ENCODE measurements around the gene TNNT3.
"Not testable (repeated sequence)": the region's sequence is repeated elsewhere in the genome, so short reads cannot be mapped to it uniquely, and the experiment has no call there.

TNNT3 gene

DNA sequence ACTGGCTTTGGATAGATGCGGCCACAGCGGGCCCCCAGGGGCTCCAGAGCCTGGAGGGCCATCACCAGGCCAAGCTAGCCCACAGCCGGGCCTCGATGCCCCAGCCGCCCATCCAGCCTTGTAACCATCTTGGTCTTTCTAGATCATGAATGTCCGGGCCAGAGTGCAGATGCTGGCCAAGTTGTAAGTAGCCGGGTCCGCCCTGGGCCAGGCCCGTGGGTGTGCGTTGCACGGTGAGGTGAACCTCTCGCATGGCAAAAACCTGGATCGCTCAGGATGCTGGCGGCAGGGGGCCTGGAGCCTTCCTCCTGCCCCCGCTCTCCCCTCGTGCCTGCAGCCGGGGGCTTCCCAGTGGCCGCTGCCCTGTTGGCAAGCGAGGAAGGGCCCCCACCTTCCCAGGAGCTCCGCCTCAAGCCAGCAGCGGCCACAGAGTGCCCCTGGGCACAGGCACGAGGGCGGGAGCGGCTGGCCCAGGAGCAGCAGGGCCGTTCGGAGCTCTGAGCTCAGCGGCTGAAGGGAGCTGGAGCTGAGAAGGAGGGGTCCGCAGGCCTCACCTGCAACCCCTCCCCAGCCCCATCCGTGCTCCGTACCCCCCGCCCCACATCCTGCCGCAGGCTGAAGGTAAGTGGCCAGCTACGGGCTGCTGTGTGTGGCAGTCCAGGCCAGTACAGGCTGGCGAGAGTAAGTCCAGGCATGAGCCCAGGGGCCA, 16.7 kb downstream of the TNNT3 start:
- DNase-seq = no peak

DNA sequence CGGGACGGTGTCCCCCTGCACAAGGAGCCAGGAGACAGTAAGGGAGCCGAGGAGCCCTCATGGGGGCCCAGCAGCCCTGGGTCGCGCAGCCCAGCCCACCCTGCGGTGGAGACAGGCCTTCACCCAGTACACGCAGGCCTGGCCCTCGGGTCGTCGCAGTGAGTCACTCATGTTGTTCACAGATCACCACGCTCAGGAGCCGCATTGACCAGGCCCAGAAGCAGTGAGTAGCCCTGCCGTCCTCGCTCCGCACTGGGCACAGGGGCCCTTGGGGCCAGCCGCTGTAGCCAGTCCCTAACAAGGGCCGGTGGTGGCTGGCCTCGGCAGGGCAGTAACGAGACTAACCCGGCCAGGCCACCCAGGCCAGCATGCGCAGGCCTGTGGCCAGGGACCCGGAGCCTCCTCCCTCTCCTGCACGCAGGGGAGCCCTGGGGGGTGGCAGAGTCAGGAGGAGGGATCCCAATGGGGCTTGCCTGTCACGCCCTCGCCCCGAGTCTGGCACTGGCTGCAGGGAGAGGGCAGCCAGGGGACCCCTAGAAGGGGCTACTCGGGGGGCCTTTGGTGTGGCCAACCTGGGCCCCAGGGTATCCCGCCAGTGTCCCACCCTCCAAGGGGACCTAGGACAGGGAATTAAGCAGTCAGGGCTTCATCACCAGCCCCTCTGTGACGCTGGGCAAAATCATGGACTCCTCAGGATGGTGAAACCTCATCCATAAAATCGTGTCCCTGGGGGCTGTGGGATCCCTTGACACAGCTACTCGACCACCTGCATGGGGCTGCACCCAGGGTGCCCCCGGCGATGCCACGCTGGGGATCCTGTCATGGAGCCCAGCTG, 17.5 kb downstream of the TNNT3 start:
- DNase-seq = no peak

DNA sequence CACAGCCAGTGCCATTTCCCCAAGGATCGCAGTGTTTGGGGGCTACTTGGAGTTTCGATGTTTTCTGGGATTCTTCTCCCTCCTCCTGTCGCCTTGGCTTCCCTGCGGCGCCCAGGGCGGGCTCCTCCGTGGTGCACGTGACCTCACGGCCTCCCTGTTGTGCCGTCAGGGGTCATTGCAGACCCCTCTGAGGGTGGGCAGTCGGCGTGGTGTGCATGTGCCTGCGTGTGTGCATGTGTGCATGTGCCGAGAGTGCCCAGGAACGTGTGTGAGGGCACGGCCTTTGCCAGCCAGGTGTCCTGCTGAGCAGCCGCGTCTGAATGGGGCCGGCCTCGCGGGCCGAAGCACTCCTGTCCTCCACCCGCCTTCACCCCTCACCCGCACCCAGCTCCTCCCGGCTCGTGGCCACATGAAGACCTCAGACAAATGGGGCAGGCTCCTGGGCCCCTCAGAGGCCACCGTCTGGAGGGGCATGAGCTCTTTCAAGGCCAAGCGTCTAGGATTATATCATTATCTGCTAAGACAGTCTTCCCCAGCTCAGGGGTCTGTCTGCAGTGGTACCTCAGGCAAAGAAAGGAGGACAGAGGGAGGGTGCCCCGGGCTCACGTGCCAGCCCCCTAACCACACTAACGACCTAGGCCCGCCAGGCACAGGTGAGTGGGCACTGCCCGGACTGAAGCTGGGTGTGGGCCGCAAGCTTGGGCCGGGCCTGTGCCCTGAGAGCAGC, 18.3 kb downstream of the TNNT3 start:
- DNase-seq = no peak

DNA sequence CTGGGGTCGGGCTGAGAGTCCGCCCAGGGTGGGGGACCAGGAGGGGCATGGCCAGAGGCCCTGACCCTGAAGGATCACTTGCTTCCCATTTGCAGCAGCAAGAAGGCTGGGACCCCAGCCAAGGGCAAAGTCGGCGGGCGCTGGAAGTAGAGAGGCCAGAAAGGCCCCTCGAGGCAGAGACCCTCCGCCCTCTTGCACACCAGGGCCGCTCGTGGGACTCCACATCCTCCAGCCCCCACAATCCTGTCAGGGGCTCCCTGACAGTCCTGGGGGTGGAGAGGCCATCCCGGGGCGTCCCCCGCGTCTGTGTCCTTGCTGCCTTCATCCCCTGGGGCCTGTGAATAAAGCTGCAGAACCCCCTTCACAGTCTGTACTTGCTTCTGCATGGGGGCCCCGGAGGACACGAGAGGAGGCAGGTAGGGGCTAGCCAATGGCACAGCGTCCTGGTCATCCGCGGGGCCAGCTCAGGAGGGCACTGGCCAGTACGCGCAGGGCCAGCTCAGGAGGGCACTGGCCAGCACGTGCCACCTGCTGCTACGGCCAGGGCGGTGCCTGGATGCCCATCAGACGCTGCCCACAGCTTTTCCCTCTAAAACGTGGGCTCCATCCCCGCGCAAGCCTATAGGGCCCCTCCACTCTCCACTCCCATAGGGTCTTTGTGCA, 19.0 kb downstream of the TNNT3 start:
- DNase-seq = no peak

DNA sequence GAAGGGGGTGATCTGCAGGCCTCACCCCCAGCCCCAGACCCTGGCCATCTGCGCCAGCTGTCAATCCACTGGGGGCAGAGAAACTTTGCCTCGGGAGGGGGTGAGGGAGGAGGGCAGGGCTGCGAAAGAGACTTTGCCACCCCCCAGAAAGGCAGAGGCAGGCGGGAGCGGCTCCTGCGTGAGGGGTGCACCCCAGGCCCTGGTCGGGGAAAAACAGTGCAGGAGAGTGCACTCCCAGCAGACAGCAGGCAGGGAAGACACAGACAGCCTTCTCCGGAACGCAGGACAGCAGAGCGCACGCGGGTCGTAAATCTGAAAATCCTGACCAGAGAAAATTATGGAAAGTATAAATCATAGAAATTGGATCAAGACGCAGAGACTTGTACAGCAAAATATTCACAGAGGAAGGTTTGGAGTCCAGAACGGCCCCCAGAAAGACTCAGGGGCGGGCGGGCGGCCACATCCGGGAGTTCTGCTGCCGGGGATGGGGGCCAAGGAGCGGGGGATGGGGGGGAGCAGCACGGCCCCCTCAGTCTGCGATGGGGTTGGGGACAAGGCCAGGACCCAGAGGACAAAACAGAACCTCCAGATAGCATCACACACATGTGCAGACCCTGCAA, 19.6 kb downstream of the TNNT3 start:
- DNase-seq = no peak

DNA sequence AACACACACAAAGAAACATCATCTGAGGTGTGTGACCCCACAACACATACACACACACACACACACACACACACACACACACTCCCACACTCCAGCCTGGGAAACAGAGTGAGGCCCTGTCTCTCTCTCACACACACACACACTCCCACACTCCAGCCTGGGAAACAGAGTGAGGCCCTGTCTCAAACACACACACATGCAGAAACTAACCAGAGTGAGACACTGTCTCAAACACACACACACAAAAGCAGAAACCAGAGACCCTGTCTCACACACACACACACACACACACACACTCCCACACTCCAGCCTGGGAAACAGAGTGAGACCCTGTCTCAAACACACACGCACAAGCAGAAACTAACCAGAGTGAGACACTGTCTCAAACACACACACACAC, 20.3 kb downstream of the TNNT3 start:
- not testable (repeated sequence) for DNase-seq

DNA sequence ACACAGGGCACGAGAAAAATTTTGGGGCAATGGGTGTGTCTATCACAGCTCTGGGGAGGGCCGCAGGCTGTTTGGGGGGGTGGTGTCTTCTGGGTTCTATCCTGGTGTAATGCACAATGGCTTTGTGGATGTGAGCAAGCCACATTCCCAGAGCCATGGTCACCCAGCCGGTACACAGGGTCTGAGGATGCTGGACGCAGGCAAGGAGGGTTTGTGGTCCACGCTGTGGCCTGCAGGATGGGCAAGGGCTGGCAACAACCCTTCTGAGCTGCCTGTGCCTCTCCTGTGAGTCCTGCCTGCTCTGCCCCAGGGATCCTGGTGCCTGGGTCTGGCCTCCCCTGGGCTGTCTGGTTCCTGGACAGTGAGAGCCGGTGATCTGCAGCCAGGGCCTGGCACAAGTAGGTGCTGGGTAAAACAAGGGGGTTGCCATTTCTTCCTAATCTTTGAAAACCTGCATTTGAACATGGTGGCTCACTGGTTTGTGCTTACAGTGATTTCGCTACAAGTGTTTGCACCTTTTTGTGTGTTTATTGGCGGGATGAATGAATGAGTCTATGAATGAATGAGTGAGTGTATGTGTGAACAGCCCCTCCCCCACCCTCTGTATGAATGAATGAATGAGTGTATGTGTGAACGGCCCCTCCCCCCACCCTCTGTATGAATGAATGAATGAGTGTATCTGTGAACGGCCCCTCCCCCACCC, 23.2 kb downstream of the TNNT3 start:
- no peak for DNase-seq

DNA sequence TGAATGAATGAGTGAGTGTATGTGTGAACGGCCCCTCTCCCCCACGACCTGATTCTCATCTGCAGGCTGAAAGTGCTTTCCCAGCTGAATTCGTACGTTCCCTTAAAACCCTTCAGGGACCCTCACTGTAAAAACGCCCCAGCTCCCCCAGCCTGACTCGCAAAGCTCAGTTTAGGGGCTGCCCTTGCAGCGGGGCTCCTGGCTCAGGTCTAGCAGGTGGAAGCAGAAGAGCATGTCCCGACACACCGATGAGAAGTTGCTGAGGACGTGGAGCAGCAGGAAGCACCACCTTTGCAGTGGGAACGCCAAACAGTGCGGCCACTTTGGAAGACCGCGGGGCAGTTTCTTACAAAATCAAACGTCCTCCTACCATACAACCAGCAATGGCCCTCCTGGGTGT, 24.1 kb downstream of the TNNT3 start:
- no peak for DNase-seq

DNA sequence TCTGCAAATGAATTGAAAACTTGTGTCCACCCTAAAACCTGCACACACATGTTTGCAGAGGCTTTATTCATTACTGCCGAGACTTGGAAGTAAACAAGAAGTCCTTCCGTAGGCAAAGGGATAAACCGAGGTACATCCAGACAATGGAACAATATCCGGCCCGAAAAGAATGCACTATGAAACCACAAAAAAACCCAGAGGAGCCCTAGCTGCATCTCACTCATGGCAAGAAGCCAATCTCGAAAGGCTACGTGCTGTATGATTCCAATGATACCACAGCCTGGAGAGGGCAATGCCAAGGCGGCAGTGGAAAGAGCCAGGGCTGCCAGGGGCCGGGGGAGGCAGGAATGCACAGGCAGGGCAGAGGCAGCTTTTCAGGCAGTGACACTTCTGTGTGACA, 24.5 kb downstream of the TNNT3 start:
- no peak for DNase-seq

DNA sequence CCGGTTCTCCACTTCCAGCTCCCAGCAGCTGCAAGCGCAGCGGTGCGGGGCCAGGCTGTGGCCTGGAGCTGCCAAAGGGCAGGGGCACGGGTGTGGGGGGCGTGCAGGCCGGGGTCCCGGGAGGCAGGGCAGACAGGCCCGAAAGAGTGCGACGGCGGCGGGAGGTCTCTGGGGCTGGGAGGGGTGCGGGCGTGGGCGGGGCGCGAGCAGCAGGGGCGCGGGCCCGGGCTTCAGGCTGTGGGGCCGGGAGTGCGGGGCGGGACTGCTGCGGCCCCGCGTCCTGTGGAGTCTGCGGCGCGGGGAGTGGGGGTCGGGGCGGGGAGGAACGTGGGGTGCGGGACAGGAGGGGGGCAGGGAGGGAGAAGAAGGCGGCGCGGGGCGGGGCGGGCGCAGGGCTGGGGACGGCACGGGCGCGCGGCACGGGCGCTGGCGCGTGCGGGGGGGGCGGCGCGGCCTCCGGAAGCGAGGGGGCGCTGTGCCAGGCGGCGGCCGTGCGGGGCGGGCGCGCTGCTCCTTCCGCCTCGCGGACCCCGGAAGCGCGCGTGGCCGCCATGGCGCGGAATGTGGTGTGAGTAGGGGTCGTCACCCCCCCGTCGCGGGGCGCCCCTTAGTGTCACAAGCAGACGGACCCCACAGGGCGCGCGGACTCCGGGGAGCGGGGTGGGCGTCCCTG, 27.4 kb downstream of the TNNT3 start, which contains the start of gene MRPL23:
TSS of gene MRPL23 (plus strand) at position 521 of the 673 bp plus-strand sequence. CDS start at position 552, 31 bp downstream.
- DNase-seq = no peak

DNA sequence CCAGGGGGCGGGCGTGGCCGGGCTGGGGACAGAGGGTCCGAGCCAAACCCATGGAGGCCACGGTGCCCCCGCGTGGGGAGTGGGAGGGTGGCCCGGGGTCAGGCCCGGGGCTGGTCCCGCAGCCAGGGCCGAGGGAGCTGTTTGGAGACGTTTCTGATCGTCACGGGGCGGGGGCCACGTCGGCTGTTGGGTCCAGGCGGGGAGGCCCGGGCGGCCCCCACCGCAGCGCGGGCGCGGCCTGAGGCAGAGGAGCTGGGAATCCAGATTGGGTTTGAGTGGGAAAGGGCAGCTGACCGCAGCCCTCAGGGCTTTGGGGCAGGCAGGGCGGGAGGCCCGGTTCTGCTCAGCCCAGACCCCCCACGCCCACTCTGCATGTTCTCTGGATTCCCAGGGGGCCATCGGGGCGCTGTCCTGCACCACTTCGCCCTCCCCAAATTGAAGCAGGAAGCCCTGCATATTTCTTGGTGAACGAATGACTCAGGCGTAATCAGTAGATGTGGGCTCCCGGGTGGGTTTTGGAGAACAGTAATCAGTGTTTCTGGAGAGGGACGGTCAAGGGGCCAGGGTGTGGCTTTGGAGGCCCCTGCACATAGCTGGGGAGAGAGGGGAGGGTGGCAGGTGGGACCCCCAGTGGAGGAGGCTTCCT, 28.2 kb downstream of the TNNT3 start:
- DNase-seq = no peak

DNA sequence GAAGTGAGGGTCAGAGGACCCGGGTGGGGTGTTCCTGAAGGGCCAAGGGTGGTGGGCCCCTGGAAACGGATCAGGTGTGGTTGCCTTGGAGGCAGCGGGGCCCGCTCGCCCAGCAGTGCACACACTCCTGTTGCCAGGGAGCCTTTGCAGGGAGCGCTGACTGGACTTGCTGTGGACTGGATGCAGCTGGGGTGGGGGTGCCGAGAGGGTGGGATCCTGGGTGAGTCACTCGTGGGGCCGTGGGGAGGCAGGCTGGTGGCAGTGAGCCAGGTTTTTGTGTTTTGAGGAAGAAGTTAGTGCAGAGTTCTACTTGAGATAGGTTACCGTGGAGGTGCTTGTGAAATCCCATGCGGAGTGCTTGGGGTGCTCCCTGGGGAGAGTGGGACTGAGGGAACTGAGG, 28.9 kb downstream of the TNNT3 start:
- no peak for DNase-seq

DNA sequence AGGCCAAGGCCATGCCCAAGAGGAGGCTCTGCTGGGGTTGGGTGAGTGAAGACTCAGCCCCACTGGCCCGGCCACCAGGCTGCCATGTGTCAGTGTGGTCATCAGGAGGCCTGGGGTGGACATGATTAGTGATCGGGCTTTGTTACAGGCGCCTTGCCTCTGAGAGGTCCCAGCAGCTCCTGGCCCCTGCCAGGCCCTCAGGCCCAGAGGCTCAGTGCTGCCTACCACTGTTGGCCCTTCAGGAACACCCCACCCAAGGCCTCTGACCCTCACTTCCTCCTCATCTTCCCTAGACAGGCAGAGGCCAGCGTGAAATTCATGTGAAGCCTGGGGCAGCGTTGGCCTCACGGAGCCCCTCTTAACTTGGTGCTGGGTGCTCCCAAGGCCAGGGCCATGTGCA, 29.8 kb downstream of the TNNT3 start:
- DNase-seq = no peak

DNA sequence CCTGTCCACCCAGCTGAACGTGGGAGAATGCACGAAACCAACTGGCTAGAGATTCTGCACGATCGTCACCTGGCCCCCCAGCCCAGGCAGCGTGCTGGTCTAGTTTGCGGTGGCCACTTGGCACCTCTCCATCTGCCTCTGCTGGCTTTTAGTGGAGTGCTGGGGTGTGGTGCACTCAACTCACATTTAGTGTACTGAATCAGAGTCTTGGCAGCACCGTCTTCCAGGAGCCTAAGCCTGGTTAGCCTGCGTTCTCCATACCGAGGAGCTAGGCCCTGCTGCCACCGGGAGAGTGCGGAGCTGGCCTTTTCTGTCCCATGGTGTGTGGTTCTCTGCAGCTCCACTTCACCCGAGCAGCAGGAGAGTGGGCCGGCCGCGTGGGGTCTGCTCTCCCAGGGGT, 30.4 kb downstream of the TNNT3 start:
- no peak for DNase-seq

DNA sequence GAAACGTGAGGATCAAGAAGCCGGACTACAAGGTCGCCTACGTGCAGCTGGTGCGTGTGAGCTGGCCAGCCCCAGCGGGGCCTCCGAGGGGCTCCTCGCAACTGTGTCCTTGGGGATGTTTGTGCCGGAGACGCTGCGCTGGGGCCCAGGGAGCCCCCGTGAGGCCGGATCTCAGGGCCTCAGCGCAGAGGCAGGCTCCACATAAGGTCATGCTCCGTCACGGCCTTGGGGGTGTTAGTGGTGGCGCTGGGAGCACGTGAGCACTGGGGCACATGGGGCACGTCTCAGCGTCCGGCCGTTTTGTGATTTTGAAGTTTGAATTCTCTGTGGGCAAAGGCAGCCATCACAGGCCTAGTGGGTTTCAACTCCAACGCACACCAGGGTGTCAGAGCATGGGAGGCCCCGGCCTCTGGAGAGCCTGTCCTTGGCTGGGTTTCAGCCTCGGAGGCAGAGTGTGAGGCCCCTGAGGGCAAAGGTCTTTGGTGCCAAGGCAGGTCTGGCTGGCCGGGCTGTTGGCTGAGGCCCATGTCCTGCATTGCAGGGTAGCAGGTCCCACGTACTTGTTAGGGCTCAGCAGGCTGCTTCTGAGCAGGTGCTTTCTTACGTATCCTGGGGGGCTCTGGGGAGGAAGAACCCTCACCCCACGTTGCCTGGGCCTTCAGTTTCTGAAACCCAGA, 33.4 kb downstream of the TNNT3 start:
- DNase-seq = no peak

DNA sequence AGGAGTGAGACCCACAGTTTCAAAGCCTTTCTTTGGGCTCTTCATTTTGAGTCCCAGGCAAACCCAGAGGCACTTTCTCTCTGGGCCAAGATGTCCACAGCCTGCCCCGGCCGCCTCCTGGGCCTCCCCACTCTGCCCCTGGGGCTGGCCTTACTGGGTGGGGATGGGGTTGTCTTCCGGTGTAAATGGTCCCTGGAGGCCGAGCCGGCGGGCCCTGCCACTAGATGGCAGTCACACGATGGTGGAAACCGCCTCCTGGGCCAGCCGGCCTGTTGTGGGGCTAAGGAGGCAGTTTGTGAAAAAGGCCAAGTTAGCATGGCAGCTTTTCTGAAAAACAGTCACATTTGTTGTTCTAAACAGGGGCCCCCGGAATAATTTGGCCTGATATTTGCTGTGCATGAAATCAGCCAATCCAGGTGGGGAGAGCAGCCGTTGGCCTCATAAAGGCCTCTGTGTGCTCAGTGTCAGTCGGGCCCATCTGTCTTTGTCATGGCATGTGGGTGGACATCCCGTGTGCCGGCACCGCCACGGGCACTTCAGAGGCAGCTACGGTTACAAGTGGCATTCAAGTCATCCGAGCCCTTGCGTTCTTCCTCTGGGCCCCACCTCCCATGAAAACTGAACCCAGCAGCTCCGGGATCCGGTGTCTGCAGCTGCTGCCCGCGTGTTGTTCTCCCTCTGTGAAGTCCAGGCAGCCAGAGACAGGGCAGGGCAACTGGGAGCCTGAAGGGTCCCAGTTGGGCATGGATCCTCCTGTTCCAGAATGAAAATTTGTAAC, 34.2 kb downstream of the TNNT3 start:
- DNase-seq = no peak

DNA sequence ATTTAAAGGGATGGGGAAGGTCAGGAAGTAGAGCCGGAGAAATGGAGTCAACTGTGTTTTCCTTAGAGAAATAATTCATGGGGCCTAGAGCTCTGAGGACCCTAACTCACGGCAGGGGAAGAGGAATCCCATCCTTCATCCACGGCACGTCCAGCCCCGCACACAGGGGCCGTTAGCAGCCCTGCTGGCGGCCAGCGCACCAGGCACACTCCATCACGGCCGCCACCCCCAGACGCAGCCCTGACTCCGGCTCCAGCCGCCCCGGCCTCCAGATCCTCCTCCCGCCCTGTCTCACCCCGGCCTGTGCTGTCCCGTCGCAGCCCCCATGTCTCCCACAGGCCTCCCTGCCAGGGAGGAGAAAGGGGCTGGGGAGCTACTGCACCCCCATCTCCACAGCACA, 38.9 kb downstream of the TNNT3 start:
- no peak for DNase-seq

DNA sequence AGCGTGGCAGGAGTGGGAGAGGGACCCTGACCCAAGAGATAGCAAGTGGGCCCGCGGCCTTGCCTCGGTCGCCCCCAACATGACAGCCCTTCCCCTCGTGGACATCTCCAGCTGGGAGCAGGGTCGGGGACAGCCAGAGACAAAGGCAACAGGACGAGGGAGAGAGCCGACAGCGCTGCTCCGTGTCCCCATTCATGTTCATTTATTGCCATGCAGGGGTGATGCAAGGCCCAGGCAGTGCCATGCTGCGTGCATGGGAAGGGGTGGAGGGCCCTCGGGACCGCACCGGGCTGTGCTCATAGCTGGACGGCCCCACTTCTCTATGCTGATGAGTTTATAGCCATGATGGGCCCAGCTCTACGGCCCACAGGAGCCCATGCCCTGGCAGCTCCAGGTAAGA, 40.3 kb downstream of the TNNT3 start:
- DNase-seq = no peak

DNA sequence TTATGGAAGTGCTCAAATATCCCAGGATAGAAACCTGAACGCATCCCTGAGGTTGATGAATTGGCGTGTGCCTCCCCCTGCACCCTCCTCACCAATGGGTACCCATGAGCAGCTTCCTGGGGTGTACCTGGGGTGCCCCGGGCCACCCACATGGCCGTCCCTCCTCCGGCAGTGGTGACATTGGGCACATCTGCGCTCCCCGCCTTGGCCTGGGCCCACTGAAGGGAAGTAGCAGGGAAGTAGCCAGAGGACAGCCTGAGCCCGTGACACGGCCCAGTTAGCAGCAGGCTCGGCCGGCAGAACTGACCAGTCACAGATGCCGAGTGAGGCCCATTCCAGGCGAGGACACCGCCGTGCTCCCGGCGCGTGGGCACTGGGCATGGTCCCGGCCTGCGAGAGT, 44.4 kb downstream of the TNNT3 start:
- DNase-seq = no peak

DNA sequence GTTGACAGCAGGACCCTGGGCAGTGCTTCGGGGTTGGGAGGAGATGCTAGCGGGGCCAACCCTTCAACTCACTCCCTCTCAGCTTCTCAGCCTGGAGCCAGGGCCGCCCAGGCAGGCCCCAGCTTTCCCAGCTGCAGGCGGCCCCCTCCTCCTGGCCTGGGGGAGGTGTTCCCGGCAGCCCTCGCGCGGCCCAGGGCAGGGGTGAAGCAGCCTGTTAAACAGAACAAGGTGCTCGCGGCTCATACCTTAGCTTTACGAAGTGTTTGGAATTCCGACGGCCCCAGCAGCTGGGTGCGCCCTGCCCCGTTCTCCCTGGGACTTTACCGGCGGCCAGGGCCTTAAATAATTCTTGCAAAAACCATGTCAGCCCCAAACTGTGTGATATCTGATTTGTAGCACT, 44.8 kb downstream of the TNNT3 start:
- DNase-seq = no peak
